ENCODE data around the gene CGB5.
"Not testable (repeated sequence)": the region's sequence is repeated elsewhere in the genome, so short reads cannot be mapped to it uniquely, and the experiment has no call there.

Gene CGB5

DNA sequence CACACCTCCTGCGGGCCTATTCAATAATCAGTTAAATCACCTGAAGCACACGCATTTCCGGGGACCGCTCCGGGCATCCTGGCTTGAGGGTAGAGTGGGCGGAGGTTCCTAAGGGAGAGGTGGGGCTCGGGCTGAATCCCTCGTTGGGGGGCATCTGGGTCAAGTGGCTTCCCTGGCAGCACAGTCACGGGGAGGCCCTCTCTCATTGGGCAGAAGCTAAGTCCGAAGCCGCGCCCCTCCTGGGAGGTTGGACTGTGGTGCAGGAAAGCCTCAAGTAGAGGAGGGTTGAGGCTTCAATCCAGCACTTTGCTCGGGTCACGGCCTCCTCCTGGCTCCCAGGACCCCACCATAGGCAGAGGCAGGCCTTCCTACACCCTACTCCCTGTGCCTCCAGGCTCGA is at the start of gene CGB5:
CGB5 (plus strand) TSS at position 301 of the 400 bp plus-strand sequence. CDS start 362 bp downstream, outside the sequence.
- DNase-seq, ATAC-seq: not testable (repeated sequence)

DNA sequence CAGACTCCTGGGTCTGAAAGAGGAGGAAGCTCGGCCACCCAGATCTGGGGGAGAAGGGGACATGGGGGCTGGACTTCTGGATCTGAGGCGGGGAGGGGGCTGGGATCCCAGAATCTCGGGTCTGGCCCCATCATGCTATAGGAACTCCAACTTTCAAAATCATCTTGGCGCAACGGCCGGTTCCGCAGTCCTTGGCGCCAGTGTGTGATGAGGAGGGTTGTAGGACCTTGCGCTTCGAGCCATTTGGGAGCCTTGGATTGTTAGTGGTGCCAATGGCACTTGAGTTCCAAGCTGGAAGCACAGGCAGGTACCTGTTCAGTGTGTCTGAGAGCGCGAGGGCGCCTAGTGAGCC is 49.6 kb upstream of the CGB5 start:
- no peak for DNase-seq
- no peak for ATAC-seq

DNA sequence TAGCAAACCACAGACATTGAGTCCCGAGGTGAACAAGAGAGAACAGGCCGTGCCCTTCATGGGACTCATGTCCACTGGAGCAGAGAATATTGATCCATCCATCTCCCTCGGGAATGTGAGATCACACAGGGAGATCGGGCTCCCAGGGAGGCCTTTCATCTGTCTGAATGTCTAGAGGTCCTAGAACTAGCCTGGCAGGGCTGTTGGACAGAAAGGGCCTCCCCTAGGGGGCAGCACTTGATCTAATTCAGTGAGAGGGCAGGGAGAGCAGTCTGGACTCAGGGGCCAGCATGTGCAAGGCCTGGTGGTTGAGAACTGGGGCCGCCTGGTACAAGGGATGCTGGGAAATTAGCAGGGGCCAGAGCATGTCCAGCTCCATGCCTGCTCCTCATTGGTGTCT is 45.7 kb upstream of the CGB5 start:
- ATAC-seq: no peak
- peak; percentile 75 for DNase-seq

DNA sequence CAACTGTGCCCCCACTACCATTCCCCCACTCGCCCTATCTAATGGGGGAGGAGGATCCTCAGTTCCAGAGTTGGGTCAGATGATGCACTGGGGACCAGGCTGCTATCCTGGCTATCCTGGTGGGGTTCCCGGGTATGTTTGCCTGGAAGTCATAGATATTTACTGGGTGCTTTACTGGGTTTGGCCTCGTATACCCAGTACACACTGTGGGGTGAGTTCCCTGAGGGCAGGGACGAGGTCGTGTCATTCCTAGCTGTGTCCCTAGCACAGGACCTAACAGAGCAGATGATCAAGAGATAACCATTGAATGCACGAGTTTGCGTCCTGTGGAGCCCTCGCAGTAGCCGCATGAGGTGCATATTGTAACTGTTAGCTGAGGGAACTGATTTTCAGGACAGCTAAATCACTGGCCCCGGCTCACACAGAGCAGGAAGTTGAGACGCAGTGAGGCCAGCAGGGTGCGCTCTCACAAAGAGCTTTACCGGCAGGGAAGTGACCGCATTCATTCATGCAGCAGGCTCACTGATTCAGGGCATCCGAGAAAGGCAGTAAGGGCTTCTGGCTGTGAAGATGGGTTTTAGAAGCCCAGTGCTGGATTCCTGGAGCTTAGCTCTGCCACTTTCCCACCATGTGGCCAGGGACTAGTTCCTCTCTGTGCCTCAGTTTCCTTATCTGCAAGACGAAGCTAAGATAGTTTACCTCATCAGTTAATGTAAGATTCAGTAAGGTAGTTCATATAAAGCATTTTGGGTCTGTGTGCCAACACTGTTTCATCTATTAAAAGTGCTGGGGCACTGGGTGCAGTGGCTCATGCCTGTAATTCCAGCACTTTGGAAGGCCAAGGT is 43.9 kb upstream of the CGB5 start:
- peak; percentile 73 for DNase-seq
- peak; percentile 77 for ATAC-seq

DNA sequence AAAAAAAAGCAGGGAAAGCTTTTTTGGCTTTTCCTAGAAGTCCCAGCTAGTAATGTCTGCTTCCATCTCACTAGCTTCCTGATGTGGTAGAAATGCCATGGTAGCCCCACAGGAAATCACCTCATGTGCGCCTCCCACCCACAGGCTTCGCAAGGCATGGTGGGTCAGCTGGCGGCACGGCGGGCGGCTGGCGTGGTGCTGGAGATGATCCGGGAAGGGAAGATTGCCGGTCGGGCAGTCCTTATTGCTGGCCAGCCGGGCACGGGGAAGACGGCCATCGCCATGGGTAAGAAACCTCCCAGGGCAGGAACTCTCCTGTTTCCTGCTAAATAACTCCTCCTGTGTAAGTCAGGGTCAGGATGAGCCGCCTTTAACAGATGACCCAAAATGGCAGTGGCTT is 39.5 kb upstream of the CGB5 start:
- ATAC-seq (no peak), DNase-seq (no peak)

DNA sequence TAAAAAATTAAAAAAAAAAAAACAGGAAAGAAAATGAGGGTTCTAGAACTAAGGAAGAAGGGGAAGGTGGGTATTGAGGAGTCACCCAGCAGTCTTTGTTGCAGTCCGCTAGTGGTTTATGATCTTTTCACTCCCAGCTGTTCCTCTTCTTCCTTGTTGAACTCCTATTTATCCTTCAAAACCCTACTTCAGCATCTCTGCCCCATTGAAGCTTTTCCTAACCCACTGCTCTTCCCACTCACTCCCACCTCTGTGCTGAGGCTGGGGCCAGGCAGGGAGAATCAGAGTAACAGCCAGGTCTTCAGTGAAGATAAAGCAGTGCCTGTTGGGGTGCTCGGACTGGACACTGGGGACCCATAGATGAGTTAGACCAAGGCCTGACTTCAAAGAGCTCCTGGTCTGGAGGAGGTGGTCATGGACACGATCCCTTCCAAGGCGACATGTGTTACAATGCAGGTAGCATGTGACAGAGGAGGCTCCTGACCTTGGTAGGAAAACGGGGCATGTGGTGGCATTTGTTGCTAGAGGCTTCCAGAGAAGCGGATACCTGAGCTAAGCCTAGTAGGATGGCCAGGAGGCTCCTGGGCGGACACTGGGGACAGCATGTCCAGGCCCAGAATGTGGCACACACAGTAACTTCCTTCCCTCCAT is 38.6 kb upstream of the CGB5 start:
- no peak for DNase-seq
- ATAC-seq: no peak

DNA sequence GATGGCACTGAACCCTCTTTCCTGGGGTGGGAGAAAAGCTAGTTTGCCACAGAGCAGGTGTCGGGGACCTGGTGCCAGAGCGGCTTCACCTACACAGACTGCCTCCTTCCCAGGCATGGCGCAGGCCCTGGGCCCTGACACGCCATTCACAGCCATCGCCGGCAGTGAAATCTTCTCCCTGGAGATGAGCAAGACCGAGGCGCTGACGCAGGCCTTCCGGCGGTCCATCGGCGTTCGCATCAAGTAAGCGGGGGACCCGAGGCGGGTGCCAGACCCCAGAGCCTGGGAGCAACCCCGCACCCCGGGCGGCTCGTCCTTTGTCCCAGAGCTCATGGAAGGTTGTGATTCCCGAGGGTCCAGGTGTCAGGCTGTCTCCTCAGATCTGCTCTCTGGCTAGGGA is 36.7 kb upstream of the CGB5 start:
- DNase-seq (no peak), ATAC-seq (no peak)

DNA sequence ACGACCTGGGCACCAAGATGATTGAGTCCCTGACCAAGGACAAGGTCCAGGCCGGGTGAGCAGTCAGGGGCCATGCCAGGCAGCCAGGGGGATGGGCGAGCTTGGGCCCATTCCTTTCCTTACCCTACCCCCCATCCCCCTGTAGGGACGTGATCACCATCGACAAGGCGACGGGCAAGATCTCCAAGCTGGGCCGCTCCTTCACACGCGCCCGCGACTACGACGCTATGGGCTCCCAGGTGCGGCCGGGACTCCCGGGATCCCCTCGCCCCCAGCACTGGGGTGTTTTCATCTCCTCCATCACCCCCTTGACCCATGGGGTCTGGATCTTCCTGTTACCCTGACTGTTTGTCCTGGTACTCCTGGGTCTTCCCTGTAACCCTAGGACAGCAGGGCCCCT is 33.8 kb upstream of the CGB5 start:
- ATAC-seq (no peak), DNase-seq (no peak)

DNA sequence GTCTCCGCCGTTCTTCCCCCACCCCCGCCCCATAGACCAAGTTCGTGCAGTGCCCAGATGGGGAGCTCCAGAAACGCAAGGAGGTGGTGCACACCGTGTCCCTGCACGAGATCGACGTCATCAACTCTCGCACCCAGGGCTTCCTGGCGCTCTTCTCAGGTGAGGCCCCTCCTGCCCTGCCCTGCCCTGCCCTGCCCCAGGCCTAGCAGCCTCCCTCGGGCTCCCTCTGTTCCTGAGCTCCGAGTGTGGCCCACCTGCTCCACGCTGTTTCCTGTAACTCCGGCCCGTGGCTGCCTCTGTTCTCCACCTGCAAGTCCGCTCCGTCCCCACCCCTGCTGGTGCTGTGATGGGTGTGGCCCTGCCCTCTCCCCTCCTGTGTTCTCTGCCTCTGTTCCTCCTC is 33.2 kb upstream of the CGB5 start:
- DNase-seq (no peak), ATAC-seq (no peak)

DNA sequence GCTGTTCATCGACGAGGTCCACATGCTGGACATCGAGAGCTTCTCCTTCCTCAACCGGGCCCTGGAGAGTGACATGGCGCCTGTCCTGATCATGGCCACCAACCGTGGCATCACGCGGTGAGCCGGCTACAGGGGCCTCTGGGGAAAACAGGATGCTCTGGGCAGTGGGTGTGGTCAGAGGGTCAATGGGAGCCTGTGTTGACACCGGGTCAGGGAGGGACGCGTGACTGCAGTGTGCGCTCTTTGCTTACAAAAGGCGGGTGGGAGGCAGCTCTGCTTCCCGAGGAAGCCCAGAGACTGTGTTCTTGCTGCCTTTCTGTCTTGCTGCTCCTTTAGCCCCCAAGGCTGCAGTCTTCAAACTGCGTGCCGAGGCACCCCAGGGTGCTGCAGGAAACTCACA is 32.5 kb upstream of the CGB5 start:
- DNase-seq: no peak
- no peak for ATAC-seq

DNA sequence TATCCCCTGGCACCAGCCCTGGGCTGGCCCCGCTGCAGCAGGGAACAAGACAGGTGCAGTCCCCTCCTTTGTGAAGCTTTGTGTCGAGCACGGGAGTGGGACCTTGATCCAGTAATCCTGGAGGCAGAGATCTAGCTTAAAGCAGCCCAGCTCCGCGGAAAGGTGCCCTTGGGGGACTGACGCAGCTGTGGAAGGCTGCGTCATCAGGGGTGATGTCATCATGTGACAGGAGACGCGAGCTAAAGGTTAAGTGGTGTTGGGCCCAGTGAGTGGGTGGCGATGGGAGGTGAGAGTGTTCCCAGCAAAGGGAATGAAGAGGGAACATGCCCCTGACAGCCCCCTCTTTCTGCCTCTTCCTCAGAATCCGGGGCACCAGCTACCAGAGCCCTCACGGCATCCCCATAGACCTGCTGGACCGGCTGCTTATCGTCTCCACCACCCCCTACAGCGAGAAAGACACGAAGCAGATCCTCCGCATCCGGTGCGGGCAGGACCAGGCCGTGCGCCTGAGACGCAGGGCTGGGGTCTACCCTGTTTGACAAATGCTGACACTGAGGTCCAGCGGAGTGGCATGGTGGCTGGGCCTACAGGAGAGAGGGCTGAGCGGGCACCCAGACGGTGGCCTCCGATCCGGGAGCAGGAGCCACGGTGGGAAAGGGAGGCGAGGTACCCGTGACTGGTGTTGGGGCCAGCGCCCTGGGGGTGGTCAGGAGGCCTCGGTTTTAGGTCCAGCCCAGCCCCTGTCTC is 29.4 kb upstream of the CGB5 start:
- ATAC-seq (no peak), DNase-seq (no peak)

DNA sequence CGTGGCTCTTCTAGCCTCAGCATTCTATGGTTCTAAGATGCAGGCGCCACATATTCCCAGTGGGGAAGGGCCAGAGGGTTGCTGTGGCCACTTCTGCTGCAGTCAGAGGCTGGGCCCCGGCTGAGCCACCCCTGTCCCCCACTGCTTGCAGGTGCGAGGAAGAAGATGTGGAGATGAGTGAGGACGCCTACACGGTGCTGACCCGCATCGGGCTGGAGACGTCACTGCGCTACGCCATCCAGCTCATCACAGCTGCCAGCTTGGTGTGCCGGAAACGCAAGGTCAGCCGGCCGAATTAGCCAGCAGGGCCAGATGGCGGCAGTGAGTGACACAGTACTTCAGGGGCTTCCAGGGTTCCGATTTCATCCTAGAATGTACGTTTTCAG is 28.8 kb upstream of the CGB5 start:
- no peak for ATAC-seq

DNA sequence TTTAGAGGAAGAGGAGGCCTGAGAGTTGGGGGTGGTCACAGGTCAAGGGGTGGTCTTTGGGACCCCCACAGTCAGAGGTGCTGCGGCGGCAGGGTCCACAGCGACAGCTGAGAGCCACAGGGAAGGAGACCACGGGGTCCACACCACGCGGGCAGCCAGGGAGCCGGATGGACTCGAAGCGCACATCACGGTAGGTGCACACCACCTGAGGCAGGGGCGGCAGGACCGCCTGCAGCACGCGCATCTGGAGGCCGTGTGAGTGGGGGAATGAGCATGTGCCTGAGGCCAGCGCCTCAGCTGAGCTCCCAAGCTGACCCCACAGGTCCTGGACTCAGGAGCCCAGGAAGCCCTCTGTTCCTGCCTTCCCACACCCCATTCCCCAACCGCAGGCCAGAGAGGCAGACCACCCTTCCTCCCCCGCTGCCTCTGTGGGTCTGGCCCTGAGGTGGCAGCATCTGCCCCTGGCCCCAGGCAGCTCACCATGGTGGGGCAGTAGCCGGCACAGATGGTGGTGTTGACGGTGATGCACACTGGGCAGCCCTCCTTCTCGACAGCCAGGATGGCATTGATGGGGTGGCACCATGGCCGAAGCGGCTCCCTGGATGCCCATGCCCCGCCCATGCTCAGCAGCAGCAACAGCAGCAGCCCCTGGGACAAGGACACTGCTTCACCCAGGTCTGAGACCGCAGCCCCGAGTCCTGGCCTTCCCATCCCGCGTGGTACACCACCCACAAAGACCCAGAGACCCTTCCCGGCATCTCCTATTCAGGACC is 27.4 kb upstream of the CGB5 start:
- ATAC-seq (no peak), DNase-seq (no peak)

More for the DNA sequence above, 28.8 kb upstream of the CGB5 start:
- no peak for DNase-seq

DNA sequence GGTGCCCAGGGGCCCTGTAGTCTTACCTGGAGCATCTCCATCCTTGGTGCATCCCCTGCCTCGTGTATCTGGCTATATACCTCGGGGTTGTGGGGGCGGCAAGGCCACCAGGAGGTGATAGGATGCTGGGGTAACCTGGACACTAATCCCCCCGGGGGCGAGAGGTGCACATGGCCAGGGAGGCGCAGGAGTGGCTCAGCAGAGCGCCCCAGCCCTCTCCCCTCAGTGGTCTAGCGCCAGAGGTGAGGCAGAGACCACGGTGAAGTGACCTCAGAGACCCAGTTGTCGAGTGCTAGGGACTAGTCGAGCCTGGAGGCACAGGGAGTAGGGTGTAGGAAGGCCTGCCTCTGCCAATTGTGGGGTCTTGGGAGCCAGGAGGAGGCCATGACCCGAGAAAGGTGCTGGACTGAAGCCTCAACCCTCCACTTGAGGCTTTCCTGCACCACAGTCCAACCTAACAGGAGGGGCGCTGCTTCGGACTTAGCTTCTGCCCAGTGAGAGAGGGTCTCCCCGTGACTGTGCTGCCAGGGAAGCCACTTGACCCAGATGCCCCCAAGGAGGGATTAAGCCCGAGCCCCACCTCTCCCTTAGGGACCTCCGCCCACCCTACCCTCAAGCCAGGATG is 26.5 kb upstream of the CGB5 start, which contains the start of gene LHB:
LHB (minus strand) TSS at position 51 of the 625 bp plus-strand sequence; CDS start at position 41, 10 bp downstream.
- no peak for DNase-seq

DNA sequence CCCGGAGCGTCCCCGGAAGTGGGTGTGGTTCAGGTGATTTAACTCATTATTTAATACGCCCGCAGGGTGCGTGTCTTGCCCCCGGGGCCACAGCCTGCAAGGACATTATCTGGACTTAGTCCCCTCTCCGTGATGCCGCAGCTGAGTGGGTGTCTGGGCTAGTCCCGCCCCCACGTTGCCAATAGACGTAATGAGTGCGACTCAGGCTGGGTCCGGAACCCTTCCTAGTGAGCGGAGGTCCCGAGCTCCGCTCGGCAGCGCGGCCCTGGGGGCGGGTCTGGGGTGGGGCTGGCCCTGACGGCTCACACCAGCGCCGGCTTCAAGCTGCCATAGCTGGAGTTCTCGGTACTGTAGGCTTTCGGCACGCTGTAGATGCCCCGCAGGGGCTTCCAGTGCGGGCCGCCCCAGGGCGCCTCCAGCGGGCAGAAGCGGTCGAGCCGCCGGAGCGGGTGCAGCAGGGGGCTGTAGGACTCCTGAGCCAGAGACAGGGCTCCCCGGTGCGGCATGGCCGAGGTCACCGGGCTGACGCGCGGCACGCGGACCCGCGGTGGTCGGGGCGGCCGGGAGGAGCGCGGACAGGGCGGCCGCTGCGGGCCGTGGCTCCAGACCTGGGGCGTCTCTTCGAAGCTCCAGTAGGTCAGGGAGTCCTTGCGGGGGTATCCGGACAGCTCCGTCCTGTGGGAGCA is 25.8 kb upstream of the CGB5 start:
- DNase-seq (peak; percentile 73), ATAC-seq (peak; percentile 74)

More for the DNA sequence above, 26.5 kb upstream of the CGB5 start, which contains the start of gene LHB:
- ATAC-seq: no peak

DNA sequence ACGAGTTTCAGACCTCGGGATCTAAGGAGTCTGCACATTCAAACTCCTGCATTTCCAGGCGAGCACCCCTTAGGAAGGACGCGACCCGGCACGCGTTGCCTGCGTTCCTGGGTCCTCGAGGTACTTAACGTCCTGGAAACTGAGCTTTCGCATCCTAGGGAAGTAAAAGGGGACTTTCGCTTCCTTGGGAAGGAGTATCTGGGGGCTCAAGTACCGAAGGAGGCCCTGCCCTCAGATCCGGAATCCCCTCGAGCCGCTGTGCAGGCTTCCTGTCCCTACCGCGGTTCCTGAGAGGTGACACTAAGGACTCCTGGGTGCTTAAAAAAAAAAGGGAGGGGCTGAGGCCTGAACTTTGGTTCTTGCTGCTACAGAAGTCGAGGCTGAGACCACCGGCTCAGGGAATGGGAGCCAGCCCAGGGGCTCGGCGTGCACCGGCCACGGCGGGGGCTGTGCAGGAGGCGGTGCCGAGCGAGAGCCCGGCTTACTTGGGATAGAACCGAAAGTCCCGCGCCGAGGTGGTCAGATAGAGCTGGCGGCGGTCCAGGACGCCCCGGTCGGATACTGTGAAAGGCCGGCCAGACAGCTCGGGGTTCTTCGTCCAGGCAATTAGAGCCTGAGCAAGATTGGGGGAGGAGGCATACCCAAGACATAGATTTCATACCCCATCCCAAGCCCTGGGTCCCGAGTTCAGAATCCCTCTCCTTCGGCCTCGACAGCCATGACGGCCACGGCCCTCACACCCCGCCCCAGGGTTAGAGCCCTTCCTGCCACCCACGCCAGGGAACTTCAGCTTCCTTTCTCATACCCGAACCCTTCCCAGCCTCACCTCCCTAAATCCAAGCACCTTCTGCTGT is 25.0 kb upstream of the CGB5 start:
- ATAC-seq, DNase-seq: not testable (repeated sequence)

DNA sequence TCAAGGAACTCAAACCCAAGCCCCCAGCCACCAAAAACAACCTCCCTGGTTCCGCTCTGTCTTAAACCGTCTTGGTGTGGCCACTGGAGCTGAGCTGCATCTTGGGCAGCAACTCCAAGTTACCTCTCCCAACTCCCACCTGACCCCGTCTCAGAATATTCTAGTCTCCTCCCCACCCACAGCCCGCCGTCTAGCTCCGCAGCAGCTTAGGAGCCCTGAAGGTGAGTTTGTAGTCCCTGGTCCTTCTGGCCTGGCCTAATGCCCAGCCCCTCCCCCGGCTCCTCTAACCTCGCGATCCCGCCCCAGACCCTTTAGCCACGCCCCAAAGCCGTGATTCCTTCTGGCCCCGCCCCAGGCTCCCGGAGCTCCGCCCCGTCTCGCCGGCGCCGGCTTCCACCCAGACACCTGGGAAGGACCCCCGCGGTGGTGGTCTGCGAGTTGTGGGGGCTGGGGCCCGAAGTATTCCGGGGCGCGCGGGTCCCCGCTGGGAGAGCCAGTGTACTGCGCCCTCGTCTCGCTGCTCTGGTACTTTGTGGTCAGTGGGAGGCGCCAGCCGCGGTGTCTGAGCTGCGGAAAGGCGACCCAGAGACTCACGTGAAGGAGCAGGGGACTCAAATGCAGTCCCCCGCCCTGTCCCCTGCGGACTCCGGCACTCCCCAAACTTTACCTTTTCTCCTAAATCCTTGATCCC is 24.3 kb upstream of the CGB5 start:
- DNase-seq (peak; percentile 74), ATAC-seq (peak; percentile 17)

DNA sequence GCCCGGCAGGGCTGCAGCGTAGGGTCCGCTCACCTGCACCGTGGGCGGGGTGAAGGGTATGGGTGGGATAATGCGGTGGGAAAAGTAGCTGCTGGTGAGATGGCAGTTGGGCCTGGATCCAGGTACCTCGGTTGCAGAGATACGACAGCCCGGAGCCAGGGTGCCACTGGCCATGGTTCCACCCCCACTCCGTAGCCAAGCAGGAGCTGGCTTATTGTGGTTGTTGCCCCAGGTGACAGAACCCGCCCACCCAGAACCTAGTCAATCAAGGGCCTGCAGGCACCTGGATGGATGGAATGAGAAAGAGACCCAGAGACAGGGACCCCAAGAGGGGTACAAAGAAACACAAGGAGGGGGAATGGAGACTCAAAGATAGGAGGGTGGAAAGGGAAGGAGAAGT is 23.3 kb upstream of the CGB5 start:
- ATAC-seq (no peak), DNase-seq (no peak)

All from stimulated activated naive CD8-positive, alpha-beta T cell treated with anti-CD3 and anti-CD28 coated beads, Interleukin-15, Interleukin-2, amounts not matched to agents 100 U/mL and 50 U/mL, for 24 hours (primary cell).